ENCODE measurements around the gene ZKSCAN4. TPM values are rescaled to one million over a fixed set of nuclear protein-coding genes. Genes with fewer than 3 reads are reported as not detected.

ZKSCAN4 gene
- total and polyA plus RNA-seq, 10 of the 15 experiments (the other 5 are each of a cell fraction or from before 2014, with no cell fraction given) = 3.0 to 6.5 (median 5.0) TPM

- TF ChIP-seq HSF1 (IDR thresholded peaks at IDR 0.05; ENCODE audit: low read depth, low read length) (no peak), ETV6 (conservative IDR thresholded peaks at IDR 0.05 in 1 of 2, IDR thresholded peaks at IDR 0.05 in 1 of 2; ENCODE audit: borderline replicate concordance in 1 of 2, low read depth in 1 of 2) (no peak)
Observed at GRCh38 chr6:28226460-28226859, 25.6 kb downstream of the ZKSCAN4 start (continued).

GRCh38 chr6:28225056-28225834, 26.8 kb downstream of the ZKSCAN4 start, which contains the start of gene ZSCAN9:
ZSCAN9 (plus strand) TSS chr6:28225275; CDS start chr6:28227085, 1,810 bp downstream.
- Histone ChIP-seq H3K4me1 (ENCODE audit: control insufficient read depth, insufficient read depth, low read length) (no peaks in the 10 kb centered on the region), H3K27ac (ENCODE audit: control insufficient read depth, insufficient read depth) (peak within 1 kb of the TSS; percentile 73), H2AFZ (ENCODE audit: control insufficient read depth, low read depth, low read length) (peak within 1 kb of the TSS; percentile 88), H3K4me3 (peak within 1 kb of the TSS; percentile 89), H3K9me3 (replicated peaks; ENCODE audit: control insufficient read depth, insufficient read depth, low read length) (no peaks in the 10 kb centered on the region; the same call in 2 of the 3 replicates), H4K20me1 (ENCODE audit: control insufficient read depth, insufficient read depth) (no peaks in the 10 kb centered on the region), H3K79me2 (ENCODE audit: control insufficient read depth, insufficient read depth, low read length) (peaks cover 15% of the 10 kb centered on the region), H3K27me3 (replicated peaks in 1 of 2; ENCODE audit: control insufficient read depth in 2 of 2, insufficient read depth in 2 of 2, low read length in 1 of 2) (no peaks in the 10 kb centered on the region), H3K9ac (ENCODE audit: control insufficient read depth, insufficient read depth, low read length) (peak within 1 kb of the TSS; percentile 84), H3K4me2 (ENCODE audit: control insufficient read depth, insufficient read depth) (peak within 1 kb of the TSS; percentile 87), H3K36me3 (ENCODE audit: control insufficient read depth in 2 of 2, insufficient read depth in 2 of 2, low read length in 1 of 2) (peaks cover 0 to 4% of the 10 kb centered on the region in 2 experiments; a peak in 2 of 4 replicates)
- intact Hi-C loops (cut with micrococcal nuclease; ENCODE audit: unreplicated experiment) (loop anchor here (1.0 to 5.0 kb wide), 3 partner anchors 27 to 127 kb away; partner anchors contain the start of genes ZKSCAN4 and ZKSCAN8), in situ Hi-C loops (cut with MboI) (no loop called here)
- RAD21 ChIA-PET (ENCODE audit: unreplicated experiment) = no interaction called here
- CTCF ChIA-PET = no interaction called here
- POLR2A ChIA-PET = no interaction called here
- SMC1A ChIA-PET (ENCODE audit: uncharacterized antibody, unreplicated experiment) = interaction anchor here (3.4 kb wide), 1 partner anchor 42 kb away, joined by 17 read pairs; the partner anchor contains the start of gene ZSCAN26
- WGBS (ENCODE audit: insufficient coverage, insufficient replicate concordance, low lambda C conversion rate, missing lambda C conversion rate) = under 1% methylated on average over 43 of the region's 45 CpGs
- TSS peak; percentile 76 for BruUV-seq (replicated peaks)
- peak; percentile 98 for ATAC-seq
- peak; percentile 44 for DNase-seq (ENCODE audit: low read depth, low spot score)
- FAIRE-seq = peak; percentile 81
- TF ChIP-seq ZNF24 (IDR thresholded peaks at IDR 0.05) (peak; percentile 75; the same call in 1 of the 2 replicates), FOXM1 (IDR thresholded peaks at IDR 0.05; ENCODE audit: low read depth, low read length) (peak; percentile 41), ZBTB33 (IDR thresholded peaks at IDR 0.05) (no peak), POU2F2 (IDR thresholded peaks at IDR 0.05; ENCODE audit: borderline replicate concordance, low read depth, low read length) (no peak; the same call in 1 of the 3 replicates), RB1 (IDR thresholded peaks at IDR 0.05; ENCODE audit: borderline replicate concordance) (peak; percentile 56; the same call in 1 of the 2 replicates), STAT1 (conservative IDR thresholded peaks at IDR 0.05) (no peak), IRF5 (IDR thresholded peaks at IDR 0.05; ENCODE audit: borderline replicate concordance) (no peak), CBFB (IDR thresholded peaks at IDR 0.05; ENCODE audit: low read depth) (peak; percentile 81; the same call in 1 of the 2 replicates), ELK1 (IDR thresholded peaks at IDR 0.05; ENCODE audit: low read depth, low read length) (peak; percentile 94)

Data from GM12878 (cell line).